ENCODE results near the gene NUTM1. TPM values are rescaled to one million over a fixed set of nuclear protein-coding genes. Genes with fewer than 3 reads are reported as not detected.
A peak's percentile ranks its signal among the peaks of the same experiment; 100 is the strongest.

The NUTM1 gene, protein sequence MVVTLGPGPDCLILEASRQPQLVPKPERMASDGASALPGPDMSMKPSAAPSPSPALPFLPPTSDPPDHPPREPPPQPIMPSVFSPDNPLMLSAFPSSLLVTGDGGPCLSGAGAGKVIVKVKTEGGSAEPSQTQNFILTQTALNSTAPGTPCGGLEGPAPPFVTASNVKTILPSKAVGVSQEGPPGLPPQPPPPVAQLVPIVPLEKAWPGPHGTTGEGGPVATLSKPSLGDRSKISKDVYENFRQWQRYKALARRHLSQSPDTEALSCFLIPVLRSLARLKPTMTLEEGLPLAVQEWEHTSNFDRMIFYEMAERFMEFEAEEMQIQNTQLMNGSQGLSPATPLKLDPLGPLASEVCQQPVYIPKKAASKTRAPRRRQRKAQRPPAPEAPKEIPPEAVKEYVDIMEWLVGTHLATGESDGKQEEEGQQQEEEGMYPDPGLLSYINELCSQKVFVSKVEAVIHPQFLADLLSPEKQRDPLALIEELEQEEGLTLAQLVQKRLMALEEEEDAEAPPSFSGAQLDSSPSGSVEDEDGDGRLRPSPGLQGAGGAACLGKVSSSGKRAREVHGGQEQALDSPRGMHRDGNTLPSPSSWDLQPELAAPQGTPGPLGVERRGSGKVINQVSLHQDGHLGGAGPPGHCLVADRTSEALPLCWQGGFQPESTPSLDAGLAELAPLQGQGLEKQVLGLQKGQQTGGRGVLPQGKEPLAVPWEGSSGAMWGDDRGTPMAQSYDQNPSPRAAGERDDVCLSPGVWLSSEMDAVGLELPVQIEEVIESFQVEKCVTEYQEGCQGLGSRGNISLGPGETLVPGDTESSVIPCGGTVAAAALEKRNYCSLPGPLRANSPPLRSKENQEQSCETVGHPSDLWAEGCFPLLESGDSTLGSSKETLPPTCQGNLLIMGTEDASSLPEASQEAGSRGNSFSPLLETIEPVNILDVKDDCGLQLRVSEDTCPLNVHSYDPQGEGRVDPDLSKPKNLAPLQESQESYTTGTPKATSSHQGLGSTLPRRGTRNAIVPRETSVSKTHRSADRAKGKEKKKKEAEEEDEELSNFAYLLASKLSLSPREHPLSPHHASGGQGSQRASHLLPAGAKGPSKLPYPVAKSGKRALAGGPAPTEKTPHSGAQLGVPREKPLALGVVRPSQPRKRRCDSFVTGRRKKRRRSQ
- not detected for total RNA-seq

DNA sequence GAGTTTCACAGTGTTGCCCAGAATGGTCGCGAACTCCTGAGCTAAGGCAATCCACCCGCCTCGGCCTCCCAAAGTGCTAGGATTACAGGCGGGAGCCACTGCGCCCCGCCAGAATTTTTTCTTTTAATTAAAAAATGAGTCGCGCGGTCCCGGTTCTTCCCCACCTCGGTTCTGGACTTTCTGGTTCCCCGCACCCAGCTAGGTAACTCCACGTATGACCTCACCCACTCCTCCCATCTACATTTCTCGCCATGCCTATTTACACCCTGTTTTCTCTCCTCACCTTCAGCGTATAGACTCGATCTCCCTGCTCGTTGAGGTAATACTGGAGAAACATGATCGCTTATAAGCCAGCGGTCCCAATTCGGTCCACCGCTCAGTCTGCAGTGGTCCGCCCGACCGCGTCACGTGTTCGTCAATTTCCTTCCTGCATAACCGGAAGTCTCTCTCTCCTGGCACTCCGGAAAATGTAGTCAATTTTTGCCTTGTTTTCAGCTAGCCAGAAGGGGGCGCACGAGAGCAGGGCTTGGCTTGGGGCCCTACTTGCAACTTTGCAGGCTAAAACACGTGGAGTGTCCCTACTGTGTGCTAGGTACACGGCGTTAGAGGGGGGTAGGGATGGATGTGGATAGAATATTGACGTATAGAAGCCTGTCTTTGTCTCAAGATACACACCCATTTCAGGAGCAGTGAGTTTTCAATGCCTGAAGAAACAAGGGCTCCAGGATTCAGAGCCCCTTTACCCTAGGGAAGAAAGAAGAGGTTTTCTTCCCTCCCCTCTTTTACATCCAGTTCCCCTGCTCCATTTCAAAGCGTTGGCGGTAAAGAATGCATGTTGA lies at the start of gene NUTM1, which contains the start of gene NOP10:
Gene NUTM1, plus strand, starts transcription at position 579 of the 839 bp plus-strand sequence. CDS start 382 bp downstream, outside the sequence.
Gene NOP10, minus strand, starts transcription at position 400 of the 839 bp plus-strand sequence. Its CDS starts 63 bp downstream, at position 337.
- ATAC-seq = peak; percentile 90

DNA sequence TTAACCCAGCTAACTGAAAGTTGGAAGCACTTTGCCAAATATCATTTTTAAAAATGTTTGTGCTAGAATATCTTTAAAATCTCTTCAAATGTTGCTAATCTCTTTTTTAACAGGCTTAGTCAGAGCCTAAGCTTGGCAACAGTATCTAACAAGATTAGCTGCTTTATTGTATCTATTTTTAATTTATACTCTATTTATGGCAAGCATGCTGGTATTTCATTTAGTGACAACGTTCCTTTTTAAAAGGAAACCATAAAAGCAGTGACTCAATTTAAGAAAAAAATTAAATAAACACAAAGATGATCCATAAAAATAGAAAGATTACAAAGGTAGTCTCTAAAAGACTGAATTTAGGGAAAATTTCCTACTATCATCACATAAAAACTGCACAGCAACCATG lies 46.1 kb upstream of the NUTM1 start:
- ATAC-seq = no peak

DNA sequence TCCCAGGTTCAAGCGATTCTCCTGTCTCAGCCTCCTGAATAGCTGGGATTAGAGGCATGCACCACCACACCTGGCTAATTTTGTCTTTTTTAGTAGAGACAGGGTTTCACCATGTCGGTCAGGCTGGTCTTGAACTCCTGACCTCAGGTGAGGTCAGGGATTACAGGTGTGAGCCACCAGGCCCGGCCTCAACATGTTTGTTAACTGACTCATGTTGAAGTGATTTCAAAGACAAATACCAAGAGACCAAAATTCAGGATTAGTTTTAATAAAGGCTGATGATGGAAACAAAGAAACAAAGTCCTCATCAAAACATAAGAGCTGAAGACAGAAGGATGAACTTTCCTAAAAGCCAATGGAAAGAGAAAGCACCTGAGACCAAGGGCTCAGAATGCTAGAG lies 42.1 kb upstream of the NUTM1 start:
- peak; percentile 86 for ATAC-seq

DNA sequence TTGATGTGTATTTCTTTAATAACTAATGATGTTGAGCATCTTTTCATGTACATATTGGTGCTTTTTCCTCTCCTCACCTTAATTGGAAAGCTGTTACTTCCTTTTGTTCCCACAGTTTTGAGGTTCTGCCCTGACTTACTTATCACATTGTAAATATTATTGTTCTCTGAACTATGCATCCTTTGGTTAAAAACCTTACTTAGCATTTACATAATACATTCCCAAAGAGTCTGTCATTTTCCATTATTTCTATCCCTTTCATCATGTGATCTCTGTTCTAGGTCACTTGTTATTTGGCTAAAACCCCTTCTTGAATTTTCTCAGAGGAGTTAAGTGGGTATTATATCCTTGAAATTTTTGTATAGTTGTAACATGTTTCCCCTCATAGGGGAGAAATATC lies 38.5 kb upstream of the NUTM1 start:
- ATAC-seq = no peak

DNA sequence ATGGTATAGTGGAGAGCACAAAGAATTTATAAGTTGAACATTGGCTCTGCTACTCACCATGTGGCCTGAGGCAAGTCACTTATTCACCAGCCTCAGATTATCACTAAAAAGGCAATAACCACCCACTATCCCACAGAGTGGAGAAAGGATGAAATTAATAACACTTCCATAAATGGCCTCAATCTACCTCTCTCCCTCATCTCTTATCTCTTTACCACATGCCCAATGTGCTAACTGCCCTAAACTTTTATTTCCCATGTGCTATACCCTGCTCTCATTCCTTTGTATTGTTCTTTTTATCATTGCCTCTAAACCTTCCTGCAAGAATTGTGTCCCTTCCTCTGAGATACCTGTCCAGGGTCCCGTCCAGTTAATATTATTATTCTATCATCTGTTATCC lies 31.6 kb upstream of the NUTM1 start:
- no peak for ATAC-seq

DNA sequence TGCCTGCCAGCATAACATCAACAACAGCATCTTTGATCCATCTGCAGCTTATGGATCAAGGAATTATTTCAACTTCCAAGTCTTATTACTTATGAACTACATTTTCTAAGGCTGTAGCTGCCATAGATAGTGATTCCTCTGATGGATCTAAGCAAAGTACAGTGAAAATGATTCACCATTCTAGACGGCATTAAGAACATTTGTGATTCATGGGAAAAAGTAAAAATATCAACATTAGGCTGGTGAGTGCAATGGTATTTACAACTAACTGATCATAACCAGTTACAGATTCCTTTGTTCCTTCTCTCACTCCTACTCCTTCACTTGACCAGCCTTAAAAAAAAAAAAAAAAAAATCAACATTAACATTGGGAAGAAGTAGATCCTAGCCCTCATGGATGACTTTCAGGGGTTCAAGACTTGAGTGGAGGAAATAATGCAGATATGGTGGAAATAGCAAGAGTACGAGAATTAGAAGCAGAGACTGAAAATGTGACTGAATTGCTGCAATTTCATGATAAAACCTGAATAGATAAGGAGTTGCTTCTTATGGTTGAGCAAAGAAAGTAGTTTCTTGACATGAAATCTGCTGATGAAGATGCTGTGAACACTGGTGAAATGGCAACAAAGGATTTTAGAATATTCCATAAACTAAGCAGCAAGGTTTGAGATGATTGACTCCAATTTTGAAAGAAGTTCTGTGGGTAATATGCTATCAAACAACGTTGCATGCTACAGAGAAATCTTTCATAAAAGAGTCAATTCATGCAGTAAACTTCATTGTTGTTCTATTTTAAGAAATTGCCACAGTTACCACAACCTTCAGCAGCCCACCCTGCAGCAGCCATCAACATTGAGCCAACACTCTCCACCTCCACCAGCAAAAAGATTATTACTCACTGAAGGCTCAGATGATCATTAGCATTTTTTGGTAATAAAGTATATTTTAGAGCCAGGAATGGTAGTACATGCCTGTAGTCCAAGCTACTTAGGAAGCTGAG lies 28.3 kb upstream of the NUTM1 start:
- ATAC-seq = no peak

DNA sequence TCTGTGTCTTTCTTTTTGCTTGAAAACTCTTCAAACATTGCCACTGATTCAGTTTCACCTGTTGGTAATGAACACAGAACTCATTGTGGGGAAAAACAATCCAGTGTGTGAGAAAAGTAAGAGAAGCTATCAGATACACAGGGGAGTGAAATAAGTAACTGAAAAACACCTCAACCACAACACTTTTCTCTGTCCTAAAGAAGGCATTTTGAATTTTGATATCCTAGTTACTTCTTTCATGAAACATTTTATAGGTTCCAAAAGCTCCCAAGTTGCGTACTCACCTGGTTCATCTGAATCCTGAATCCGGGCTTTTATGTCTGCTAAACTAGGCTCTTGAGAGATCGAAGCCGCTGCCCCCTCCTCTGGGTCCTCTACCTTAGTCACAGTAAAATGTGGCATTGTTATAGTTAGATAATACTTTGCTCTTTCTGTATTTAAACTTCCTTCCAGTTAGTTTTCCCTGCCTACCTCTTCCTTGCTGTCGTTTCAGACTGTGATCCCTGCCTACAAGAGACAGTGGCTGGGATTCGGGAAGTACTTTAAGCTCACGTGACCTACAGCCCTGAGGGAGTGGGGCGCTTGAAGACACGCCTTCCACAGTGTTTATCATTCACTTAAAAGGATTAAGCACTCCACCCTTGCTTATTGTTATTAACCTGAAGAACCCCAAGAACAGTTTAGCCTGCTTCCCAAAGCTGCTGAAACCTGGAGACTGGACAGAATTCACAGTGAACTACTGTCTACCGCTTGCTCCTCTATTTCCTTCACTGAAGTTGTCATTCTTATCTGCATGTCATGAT lies 24.6 kb upstream of the NUTM1 start:
- ATAC-seq = peak; percentile 98

DNA sequence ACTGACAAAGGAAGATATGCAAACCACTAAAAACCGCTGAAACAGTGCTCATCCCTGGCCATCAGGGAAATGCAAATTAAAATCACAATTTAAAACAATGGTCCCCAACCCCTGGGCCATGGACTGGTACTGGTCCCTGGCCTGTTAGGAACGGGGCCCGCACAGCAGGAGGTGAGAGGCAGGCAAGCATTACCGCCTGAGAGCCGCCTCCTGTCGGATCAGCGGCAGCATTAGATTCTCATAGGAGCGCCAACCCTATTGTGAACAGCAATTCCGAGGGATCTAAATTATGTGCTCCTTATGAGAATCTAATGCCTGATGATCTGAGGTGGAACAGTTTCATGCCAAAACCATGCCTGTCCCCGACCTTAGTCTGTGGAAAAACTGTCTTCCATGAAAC lies 19.9 kb upstream of the NUTM1 start:
- no peak for ATAC-seq

DNA sequence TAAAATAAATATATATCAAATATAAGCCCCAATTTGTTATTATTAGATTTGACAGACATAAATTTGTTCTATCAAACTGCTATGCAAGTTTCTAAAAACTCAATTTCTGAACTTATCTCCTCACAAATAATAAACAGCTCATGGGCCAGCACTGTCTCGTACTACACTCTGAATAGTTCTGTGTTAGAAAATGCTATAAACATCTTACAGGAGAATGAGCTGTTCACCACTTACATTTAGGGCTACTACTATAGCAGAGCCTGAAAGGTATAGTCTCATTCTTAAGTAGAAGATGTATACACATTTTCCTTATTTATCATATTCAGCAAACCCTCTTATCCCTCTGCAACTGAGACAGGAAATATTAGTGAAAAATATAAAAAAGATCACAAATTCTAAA lies 18.2 kb upstream of the NUTM1 start:
- ATAC-seq = no peak

DNA sequence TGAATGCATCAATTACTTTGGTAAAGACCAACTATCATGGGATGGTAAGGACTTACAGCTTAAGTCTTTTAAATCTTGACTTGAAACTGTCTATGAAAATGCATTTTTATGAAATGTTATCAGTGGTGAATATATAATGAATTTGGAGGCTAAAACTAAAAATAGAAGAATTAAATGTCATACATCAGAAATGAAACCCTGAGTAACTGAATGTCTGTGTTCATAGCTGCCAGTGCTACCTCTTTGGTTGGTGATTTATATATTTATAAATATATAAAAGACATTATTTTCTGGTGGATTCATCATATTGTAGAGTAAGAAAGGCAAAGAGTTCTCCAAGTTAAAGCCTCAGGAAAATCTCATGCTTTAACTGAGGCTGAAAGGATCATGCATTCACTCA lies 17.7 kb upstream of the NUTM1 start:
- ATAC-seq = no peak

DNA sequence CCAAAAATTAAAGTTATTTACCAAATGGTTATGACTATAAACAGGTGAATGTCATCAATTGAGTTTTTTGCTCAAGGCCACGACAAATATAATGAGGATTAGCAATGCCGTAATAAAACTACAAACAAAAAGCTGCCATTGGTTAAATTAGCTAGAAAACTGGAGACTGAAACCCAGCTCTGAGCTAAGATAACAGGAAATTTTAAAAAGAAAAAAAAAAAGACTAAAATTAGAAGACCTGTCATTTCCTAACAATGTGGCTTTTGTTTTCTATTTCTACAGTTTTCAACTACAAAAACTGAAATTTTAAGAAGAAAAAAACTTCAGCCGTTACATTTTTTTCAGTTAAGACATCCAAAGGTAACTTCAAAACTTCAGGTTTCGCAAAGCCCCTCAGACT lies 15.2 kb upstream of the NUTM1 start:
- no peak for ATAC-seq

DNA sequence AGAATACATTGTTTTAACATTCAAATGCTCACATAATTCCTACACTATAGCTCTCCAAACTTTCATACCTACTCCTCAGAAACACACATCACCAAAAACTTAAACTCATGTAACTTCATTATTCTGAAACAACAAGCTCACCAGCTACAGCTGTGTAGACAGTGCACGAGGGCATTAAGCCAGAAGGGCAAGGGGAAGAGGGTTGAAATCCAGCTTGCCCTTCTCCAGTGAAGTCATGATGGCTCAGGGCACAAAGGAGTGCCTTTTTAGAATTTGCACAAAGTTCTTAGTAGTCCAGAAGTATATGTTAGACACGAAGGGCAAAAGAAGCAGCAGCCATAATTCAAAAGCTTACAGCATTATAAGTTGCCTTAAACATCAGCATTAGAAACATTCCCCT lies 14.1 kb upstream of the NUTM1 start:
- ATAC-seq = no peak

DNA sequence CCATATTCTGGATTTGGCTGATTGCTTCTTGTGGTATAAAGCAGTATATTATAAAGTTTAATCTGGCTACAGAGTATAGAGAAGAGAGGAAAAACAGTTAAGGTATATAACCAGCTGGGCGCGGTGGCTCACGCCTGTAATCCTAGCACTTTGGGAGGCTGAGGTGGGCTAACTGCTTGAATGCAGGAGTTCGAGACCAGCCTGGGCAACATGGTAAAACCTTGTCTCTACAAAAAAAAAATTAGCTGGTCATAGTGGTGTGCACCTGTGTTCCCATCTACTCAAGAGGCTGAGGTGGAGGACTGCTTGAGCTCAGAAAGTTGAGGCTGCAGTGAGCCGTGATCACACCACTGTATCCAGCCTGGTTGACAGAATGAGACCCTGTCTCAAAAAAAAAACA lies 12.8 kb upstream of the NUTM1 start:
- no peak for ATAC-seq

DNA sequence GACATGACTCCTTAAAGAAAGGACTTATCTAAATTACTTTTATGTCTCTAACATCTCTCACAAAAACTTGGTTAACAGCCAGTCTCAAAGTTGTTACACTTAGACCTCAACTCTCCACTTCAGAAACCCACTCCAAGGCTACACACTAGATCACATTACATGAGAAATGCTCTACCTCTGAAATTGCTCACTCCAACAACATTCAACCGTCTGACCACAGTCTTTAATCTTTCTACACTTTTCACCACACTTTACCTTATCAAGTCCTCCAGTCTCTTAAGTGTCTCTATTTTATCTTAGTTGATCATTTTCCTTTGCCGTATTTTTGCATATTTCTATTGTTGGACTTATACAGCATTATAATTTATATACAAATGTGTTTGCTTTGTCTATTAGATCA lies 11.3 kb upstream of the NUTM1 start:
- ATAC-seq = no peak

DNA sequence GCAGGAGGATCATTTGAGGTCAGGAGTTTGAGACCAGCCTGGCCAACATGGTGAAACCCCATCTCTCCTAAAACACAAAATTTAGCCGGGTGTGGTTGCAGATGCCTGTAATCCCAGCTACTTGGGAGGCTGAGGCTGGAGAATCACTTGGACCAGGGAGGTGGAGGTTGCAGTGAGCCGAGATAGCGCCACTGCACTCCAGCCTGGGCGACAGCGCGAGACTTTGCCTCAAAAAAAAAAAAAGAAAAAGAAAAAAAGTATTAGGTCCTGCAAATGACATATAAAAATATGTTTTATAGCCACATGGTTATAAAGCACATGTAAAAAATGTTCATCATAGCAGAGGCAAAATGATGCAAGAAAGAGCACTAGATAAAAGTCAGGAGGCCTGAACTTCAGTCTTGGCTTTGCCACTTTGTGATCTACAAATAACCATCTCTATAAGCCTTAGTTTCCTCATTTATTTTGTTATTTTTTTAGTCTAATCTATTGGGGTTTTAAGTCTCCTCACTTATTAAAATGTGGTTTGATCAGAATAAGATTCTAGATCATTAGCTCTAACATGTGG lies 10.5 kb upstream of the NUTM1 start:
- ATAC-seq = no peak

DNA sequence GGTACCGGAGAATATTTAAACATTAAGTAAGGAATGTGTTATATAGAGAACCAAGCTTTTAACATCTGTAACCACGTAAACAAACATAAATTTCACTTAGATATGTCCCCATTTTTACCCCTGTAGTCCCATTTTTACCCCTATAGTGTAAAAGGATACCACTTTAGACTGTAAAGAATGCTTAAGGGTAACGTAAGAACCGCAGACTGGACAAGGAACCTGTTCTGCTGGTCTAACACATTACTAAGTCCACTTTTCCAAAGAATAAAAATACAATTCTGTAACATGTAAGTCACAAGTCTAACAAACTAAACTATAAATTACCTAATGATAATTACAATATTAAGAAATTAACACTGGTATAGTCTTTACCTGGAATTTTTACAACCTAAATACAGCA lies 8.4 kb upstream of the NUTM1 start:
- ATAC-seq = no peak

DNA sequence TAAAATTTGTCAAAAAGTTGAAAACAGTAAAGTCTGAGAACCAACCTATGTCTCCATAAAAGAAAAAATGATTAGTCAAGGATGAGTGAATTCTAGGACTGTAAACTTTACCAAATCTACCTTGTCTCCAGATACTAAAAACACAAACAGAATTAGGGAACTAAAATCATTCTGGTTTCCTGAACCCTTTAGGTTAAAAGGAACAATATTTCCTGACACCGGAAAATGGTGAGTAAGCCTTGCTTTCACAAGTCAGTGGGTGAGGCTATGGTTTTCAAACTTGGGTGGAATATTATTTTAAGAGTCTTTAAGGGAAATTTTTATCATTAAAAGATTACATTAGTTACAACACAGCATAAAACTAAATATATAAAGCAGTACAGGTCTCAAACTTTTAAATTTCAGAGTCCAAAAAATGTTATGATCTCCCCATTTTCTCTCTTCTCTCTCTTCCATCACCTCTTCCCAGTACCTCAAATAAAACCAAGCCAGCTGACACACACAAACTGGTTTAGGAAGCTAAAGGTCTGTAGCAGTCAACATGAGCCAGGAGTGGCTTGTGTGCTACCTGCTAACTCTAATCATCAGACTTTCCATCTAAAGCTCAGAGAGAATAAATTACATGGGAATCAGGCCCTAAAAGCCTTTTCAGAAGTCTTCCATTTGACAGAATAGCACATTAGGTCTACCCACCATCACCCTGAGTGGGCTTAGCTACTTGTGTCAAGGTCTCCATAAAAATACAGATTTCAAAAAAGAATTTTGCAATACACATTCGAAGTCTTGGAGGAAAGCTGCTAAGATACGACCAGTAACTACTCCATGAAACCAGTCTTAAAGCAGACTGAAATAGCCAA lies 7.7 kb upstream of the NUTM1 start:
- no peak for ATAC-seq

DNA sequence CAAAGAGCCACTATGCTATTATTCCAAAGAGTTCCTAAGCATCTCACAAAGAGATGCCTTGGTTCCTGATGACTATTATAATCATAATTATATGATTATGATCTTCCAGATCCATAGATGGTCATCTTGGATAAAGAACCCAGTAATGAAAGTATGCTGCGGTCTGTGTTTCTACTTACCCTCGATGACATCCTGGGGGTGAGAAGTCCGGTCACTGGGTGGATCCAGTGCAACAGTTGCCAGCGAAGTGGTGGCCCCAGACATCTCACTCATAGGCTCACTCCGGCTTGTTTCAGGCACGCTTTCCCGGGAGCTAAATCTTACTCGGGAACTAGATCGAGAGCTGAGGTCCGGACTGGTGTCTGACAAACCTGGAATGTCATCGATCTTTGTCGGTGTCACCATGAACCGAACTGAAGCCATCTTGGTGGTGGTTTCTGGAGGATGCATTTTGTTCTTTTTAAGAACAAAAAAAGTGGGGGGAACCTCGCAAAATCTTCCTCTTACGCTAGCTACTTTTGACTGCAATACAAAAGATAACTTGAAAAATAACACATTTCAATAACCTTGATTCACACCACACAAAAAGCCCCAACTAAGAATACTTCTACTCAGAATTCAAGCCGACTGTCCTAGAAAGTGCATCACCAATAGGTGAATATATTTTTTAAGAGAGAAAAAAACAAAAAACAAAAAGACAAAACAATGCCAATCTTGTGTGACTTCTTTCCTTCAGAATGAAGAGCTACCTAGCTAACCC lies 6.7 kb upstream of the NUTM1 start:
- no peak for ATAC-seq

Data from esophagus mucosa (tissue), 1 donor.